Stimulated activated CD4-positive, alpha-beta T cell treated with anti-CD3 and anti-CD28 coated beads, Interleukin-12 subunit alpha, Interleukin-12 subunit beta, amount 100 ng/mL, for 24 hours (primary cell): Measurements from ENCODE around the gene C17orf50.

Experiments used
- DNase-seq, 2 experiments: peaks; one replicate each; pipeline ENCODE4 v3.0.0-alpha.2; 2020; ENCODE audit warnings: low read depth in 2 of 2

The C17orf50 gene

DNA sequence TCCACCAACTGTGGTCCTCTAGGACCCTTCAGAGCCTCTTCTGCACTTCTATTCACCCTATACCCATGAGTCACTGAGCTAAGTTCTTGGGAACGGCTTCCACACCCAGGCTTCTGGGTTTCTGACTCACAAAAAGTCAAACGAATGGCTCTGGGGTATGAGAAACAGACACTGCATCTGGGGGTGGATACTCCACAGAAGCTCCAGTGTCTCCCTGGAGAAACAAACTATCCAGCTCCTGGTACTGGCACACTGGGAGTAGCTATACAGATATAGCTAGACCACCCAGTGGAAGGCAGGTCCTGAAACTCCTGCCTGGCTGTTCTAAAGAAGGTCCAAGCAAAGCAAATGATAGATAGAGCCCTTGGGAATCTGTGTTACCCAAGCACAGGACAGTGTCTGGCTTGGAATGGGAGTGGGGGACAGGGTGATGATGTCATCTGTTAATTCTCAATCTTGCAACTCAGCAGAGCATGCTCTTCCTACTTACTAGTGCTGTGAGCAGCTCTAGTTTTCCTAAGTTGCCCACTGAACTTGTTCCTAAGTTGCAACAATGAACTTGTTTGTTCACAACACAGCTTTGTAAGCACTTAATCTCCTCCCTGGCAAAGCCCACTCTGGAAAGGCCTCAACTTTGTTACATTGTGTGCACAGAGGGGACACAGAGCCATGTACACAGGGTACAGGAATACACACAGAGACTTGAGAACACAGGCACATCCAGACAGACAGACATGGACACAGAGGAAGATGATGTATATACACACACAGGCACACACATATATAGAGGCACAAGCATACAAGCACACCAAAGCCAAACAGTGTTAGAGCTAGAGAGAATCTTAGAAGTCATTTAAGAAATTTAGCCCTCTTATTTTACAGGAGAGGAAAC is 28.0 kb downstream of the C17orf50 start:
- no peak for DNase-seq

GRCh38 chr17:35790841-35791240 is 30.2 kb downstream of the C17orf50 start:
- no peak for DNase-seq

DNA sequence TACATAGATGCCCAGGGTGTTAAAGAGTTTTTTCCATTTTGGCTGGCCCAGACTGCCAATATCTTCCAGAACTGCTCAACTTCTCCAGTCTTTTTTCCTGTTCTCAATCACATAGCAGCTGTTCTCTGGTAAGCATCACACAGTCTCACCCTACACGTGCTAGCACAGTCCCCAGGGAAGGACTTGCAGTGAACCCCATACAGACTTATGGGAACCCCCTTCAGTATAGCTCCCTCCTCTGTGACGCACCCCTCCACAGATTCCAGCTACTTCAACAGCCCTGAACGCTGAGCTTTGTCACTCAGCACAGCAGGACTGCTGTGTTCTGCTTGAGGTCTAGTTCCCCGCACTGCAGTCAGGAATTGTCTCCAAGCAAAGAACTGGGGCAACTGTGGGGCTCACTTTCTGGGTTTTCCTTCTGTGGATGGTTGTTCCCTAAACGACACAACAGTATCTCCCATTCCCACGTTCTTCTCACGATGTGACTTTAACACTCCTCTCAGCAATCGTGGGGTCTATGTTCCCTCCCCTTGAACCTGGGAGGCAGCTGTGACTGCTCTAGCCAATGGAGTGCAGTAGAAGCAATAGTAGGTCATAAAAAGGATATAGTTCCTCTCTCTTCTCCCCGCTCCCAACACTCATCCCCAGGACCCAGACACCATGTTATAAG is 31.1 kb downstream of the C17orf50 start:
- no peak for DNase-seq

- DNase-seq, result no peak
Measured at GRCh38 chr17:35793257-35793656, 32.6 kb downstream of the C17orf50 start.

DNA sequence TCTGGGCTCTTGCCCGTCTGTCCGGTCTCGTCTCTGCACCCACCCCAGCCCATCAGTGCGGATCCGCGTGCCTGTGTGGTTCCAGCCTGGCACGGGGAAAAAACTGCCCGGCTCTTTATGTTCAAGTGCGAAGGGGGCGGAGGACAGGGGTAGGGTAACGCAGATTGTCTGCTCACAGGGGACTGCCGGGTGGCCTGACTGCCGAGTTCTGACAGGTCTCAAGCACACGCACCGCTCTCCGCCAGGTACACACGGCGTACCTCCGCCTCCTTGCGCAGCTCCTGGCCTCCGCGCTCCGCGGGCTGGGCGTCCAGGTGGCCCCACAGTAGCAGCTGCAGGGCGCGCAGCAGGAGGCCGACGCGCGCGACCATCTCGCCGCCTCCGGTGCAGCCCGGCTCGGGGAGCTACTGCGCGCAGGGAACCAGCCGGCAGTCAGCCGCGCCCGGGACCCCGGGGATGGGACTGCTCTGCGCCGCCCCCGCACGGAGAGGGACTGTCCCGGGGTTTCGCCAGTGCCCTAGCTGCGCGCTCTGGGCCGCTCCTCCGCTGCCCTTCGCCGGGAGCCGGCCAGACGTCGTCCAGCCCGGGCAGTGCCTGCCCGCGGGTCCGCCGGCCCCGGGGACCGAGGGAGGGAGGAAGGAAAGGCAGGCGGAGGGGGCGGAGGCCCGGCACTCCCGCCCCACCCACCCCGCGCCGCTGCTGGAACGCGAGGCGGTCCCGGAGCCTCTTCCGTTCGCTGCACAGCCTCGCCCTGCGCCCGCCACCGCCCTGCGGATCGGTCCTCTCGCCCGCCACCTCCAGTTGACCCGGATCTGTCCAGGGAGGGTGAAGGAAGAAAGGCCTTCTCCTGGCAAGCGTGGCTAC is 34.6 kb downstream of the C17orf50 start, which contains the start of gene MMP28:
MMP28 (minus strand) TSS at position 635 of the 864 bp plus-strand sequence; CDS start at position 371, 264 bp downstream.
- peak; percentile 17 to 36 for DNase-seq

DNA sequence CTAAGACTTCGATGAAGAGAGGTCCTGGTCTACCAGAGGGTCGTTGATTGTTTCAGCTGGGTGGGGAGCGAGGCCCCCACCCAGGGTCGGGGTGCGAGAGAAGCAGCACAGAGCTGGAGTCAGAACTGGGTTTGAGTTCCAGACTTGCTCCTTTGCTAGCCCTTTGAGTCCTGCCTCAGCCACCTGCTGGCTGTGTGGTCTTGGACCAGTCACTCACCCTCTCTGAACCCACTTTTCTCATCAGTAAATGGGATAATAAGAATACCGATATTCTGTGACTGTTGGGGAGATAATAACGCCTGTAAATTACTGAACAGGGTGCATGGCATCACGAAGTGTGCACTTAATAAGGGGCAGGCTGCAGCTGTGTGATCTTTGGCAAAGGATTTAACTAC is 35.2 kb downstream of the C17orf50 start:
- no peak for DNase-seq

DNA sequence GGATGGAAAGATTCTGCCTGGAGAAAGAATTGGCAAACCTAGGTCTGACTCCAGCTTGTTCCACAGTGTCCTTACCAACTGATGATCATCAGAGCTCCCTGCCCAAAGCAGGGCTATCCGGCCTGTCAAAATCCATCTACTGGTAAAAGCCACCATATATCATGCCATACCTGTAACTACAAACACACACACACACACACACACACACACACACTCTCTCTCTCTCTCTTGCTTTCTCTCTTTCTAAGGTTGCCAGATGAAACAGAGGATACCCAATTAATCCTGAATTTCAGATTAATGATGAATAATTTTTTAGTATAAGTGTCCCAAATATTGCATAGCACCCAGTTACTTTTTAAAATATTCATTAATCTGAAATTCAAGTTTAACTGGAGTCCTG is 36.3 kb downstream of the C17orf50 start:
- no peak for DNase-seq

DNA sequence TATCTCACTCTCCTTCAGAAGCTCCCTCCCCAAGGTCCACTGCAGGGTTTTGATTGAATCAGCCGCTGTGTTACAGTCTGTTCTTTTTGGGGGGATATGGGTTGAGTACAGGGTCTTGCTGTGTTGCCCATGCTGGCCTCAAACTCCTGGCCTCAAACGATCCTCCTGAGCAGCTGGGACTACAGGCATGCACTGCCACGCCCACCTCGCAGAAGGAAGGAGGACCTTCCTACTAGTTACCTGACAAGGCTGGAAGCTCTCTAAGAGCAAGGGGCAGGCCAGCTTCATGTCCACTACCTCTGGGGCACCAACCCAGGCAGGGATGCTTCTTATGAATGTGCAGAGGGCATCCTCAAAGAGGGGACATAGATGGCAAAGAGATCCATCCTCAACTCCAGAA is 36.7 kb downstream of the C17orf50 start:
- DNase-seq, result no peak

DNA sequence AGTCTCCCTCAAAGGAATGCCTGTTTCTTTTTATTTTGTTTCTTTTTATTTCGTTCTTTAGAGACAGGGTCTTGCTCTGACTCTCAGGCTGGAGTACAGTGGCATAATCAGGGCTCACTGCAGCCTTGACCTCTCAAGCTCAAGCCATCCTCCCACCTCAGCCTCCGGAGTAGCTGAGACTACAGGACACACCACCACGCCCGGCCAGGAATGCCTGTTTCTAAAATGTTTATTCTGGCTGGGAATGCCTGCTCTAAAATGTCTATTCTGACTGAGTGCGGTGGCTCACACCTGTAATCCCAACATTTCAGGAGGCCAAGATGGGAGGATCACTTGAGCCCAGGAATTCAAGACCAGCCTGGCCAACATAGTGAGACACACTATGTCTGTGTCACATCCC is 37.2 kb downstream of the C17orf50 start:
- DNase-seq, result no peak

DNA sequence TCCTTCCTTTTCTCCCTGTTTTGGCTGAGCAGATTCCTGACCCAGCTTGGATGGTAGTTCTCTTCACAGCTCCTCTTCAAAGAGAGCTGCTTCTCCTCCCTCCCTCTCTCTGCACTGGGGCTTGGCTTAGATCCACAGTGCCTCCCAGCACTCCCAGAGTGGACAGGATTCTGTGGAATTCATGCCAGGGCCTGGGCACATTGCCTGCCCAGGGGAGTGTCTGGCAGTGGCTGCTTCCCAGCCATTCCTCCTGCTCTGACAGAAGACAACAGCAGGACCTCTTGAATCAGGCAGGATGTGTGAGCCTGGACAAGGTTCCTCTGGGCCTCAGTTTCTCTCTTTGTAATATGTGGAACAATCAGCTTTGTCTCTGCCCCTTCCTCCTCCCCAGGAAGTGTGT is 39.3 kb downstream of the C17orf50 start:
- DNase-seq, result no peak

DNA sequence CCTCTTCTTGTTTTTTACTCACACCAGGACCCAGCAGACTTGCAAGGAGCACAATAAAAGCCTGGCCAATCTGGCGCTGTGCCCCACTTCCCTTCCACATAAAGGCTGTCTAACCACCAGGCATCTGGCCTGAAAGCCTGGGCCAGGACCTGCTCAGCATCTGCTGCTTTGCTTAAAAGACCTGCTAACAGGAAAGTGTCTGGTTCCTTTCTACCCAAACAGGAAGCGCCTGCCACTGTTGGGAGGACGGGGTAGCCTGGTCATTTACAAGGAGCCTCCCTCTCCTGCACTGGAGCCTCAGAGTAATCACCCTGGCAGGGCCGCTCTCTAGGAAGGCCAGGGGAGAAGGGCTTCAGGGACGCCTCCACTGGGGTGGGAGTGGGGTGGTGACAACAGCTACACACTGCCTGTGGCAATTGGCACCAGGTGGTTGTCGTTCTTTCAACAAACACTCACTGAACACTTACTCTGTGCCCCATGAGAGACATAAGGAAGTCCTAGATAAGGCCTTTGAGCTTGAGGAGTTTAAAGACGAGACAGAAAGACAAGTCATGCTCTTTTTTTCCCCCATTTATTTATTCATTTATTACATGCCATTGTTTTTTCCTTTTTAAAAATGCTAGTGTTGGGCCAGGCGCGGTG is 41.0 kb downstream of the C17orf50 start:
- no peak for DNase-seq

DNA sequence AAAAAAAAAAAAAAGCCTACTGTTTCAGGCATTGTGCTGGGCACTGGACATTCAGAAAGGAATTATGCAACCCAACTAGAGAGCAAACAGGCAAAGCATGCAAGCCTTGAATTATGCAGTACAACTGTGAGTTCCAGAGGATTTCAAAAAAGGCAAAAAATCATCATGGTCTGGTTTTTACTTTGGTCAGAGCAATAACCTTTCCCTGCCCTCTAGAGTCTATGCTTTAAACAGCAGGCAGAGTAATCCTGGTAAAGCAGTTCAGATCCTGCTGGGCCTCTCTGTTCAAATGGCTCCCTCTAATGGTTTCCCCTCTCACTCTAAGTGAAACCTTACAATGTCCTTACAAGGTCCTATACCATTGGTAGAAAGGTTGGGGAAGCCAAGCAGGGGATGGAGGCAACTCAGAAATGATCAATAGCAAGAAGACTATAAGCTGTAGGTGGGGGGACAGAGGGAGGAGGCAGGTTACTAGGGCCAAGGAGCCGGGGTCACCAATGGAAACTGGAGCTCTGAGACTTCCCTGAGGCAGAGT is 44.0 kb downstream of the C17orf50 start:
- no peak for DNase-seq

GRCh38 chr17:35807371-35808144 is 46.9 kb downstream of the C17orf50 start:
- DNase-seq, result no peak

GRCh38 chr17:35808240-35808961 is 47.7 kb downstream of the C17orf50 start:
- no peak for DNase-seq

GRCh38 chr17:35808962-35809854 is 48.5 kb downstream of the C17orf50 start, which contains the start of gene TAF15:
Gene TAF15, plus strand, starts transcription at chr17:35809484. Its CDS starts 86 bp downstream, at chr17:35809570.
- DNase-seq, result peak; percentile 91 to 92

DNA sequence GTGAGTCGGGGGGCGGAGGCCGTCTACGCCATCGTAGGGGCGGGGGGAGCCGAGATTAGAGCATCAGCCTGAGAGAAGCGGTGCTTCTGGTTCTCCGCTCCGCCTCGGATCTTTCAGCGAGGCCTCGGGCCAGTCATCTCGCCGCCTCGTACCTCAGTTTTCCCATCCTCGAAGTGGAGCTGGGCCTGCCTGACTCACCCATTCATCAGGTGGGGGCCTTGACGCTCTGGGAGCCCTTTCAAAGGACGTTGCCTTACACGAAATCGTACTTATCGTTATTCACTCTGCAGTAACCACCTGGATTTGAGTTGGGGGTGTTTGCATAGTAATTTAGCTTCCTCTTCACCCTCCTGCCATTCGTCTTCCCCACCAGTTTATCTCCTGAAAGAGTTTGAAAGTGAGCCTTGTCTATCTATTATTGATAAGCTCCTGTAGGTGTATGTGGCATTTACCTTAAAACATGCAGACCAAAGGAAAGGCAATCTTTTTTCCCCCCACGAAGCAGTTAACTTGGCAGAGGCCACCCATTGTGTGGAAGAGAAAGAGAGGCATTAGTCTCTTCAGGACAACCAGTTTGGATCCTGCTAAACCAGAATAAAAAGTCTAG is 49.3 kb downstream of the C17orf50 start:
- no peak for DNase-seq

DNA sequence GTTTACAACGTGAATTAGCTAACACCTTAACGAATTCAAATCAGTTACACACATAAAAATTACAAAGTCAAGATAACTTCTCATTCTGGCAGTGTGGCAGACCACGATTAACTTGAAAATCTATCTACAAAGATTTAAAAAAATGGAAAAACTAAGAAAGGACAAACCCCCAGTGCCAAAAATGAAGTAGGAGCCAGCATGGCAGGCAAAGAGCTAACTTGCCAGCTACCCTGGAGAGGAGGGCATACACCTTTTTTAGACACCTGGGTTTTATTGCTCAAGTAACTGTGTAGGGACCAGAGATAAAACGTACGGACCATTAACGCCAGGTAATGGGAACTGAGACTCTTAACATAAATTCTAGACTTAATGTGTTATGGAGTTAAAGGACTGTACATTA is 51.1 kb downstream of the C17orf50 start:
- DNase-seq, result no peak

- no peak for DNase-seq
Measured at GRCh38 chr17:35812456-35812855, 51.8 kb downstream of the C17orf50 start.
